CD4-positive, alpha-beta T cell (primary cell): ENCODE measurements around the gene HMCES. TPM values are rescaled to one million over a fixed set of nuclear protein-coding genes. Genes with fewer than 3 reads are reported as not detected.

Experiments used
- ATAC-seq: fragments of 200-7000 bp; cut with Tn5 transposase; one replicate; pipeline ENCODE4 v1.10.0; 2022; ENCODE audit warnings: mild to moderate bottlenecking; ENCODE audit not compliant: poor library complexity
- CTCF ChIA-PET: fragments of 350-600 bp; sonication (Branson Sonifier 250); formaldehyde crosslinking; loops from one replicate; lab custom pipeline; 2021; ENCODE audit warnings: antibody characterized with exemption, inconsistent platforms; lab: Charles Lee
- POLR2A ChIA-PET: fragments of 350-600 bp; sonication (Branson Sonifier 250); formaldehyde crosslinking; loops from one replicate; lab custom pipeline; 2021; ENCODE audit warnings: antibody characterized with exemption, inconsistent platforms; lab: Charles Lee
- DNase-seq, 14 experiments: peaks; one replicate each; pipeline ENCODE4 v3.0.0-alpha.2; 2013 to 2020; ENCODE audit warnings: mixed read lengths in 2 of 14
- H3K27ac ChIP-seq, 2 donors: one replicate each; pipeline versions ENCODE4 v1.5.1 to v1.7.0; 2013; ENCODE audit warnings: low read length in 2 of 2, low read depth in 1 of 2, mild to moderate bottlenecking in 1 of 2
- H3K27me3 ChIP-seq, 2 experiments: 1 replicate in 1 of 2; 2 replicates in 1 of 2; pipeline versions ENCODE4 v1.6.1 to v1.7.0; 2013; ENCODE audit warnings: low read length in 2 of 2, control low read depth in 1 of 2, mild to moderate bottlenecking in 1 of 2, moderate library complexity in 1 of 2; ENCODE audit not compliant: insufficient read depth in 2 of 2, control insufficient read depth in 1 of 2
- H3K36me3 ChIP-seq: one replicate; pipeline ENCODE4 v1.6.1; 2013; ENCODE audit warnings: low read length, control low read depth; ENCODE audit not compliant: insufficient read depth
- H3K4me1 ChIP-seq: one replicate; pipeline ENCODE4 v1.6.1; 2013; ENCODE audit warnings: low read length, control low read depth; ENCODE audit not compliant: insufficient read depth
- H3K4me3 ChIP-seq: one replicate; pipeline ENCODE4 v1.5.1; 2013; ENCODE audit warnings: mild to moderate bottlenecking, low read length, moderate library complexity
- H3K9me3 ChIP-seq, 2 experiments: 1 replicate in 1 of 2; 2 replicates in 1 of 2; pipeline versions ENCODE4 v1.6.1 to v1.7.0; 2013; ENCODE audit warnings: low read length in 2 of 2, mild to moderate bottlenecking in 2 of 2, control low read depth in 1 of 2, moderate library complexity in 1 of 2; ENCODE audit not compliant: control insufficient read depth in 1 of 2, insufficient read depth in 1 of 2
- H3K27ac Mint-ChIP-seq: one replicate; pipeline ENCODE4 v1.8.0; 2020; ENCODE audit warnings: mixed read lengths
- H3K27me3 Mint-ChIP-seq: one replicate; pipeline ENCODE4 v1.8.0; 2021; ENCODE audit warnings: mixed read lengths
- H3K36me3 Mint-ChIP-seq: one replicate; pipeline ENCODE4 v1.8.0; 2021; ENCODE audit warnings: low read depth, mixed read lengths
- H3K4me1 Mint-ChIP-seq: one replicate; pipeline ENCODE4 v1.8.0; 2021; ENCODE audit warnings: low read depth, mixed read lengths
- H3K4me3 Mint-ChIP-seq: one replicate; pipeline ENCODE4 v1.8.0; 2020; ENCODE audit warnings: mild to moderate bottlenecking, mixed read lengths
- H3K9me3 Mint-ChIP-seq: one replicate; pipeline ENCODE4 v1.8.0; 2020; ENCODE audit warnings: mixed read lengths
- intact Hi-C, 2 experiments: fragments of 100-400 bp; cut with DNase I in 1 of 2; cut with micrococcal nuclease in 1 of 2; formaldehyde crosslinking; loops; one replicate each; pipeline versions ENCODE4 v1.15.1 to v1.9.0; 2023 to 2025; cut with DNase I, micrococcal nuclease
- total RNA-seq, 174 experiments: library from RNA in 2 of 174; stranded (reverse) in 2 of 174; gene quantifications; one replicate each; pipeline ENCODE4 v1.2.3 and lab custom pipeline; 2021 to 2026
- TF ChIP-seq, protein P1 (sequence below): fragments of 200-600 bp; IDR thresholded peaks from one replicate; pipeline ENCODE4 v1.8.0; 2022; ENCODE audit warnings: antibody characterized with exemption, mild to moderate bottlenecking

The HMCES gene
- total RNA-seq, 2 experiments from 2014 or later, result 63.5 to 64.0 TPM

DNA sequence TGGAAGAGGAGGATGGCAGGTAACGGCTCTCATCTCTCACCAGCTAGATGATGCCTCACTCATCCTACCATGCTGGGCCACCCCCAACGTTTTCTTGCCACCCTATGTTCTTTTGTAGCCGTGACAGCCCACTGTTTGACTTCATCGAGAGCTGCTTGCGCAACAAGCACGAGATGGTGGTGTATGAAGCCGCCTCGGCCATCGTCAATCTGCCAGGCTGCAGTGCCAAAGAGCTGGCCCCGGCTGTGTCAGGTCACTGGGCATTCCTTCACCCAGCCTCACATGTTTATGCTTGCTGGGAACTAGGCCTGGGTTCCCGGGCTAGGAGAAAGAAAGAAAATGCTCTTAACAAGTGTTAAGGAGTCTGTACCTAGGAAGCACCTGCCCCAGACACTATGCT is 21.1 kb upstream of the HMCES start:
- DNase-seq, result no peak
- peaks cover 93% of the 10 kb centered on the region for H3K36me3 Mint-ChIP-seq
- intact Hi-C loops, result no loop called here
- H3K27me3 Mint-ChIP-seq, result no peaks in the 10 kb centered on the region
- TF ChIP-seq, protein P1, sequence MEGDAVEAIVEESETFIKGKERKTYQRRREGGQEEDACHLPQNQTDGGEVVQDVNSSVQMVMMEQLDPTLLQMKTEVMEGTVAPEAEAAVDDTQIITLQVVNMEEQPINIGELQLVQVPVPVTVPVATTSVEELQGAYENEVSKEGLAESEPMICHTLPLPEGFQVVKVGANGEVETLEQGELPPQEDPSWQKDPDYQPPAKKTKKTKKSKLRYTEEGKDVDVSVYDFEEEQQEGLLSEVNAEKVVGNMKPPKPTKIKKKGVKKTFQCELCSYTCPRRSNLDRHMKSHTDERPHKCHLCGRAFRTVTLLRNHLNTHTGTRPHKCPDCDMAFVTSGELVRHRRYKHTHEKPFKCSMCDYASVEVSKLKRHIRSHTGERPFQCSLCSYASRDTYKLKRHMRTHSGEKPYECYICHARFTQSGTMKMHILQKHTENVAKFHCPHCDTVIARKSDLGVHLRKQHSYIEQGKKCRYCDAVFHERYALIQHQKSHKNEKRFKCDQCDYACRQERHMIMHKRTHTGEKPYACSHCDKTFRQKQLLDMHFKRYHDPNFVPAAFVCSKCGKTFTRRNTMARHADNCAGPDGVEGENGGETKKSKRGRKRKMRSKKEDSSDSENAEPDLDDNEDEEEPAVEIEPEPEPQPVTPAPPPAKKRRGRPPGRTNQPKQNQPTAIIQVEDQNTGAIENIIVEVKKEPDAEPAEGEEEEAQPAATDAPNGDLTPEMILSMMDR, result no peak
- CTCF ChIA-PET, result interaction anchor here (1.3 kb wide), 1 partner anchor 12 kb away, joined by 4 read pairs; no protein-coding TSS in a partner anchor
- Histone ChIP-seq H3K36me3 (peaks cover 90% of the 10 kb centered on the region), H3K4me1 (peaks cover 4% of the 10 kb centered on the region), H3K4me3 (no peak overlapping the region), H3K9me3 (no peaks in the 10 kb centered on the region), H3K27ac (no peak overlapping the region), H3K27me3 (no peaks in the 10 kb centered on the region)
- H3K27ac Mint-ChIP-seq, result no peak overlapping the region
- POLR2A ChIA-PET, result no interaction called here
- H3K9me3 Mint-ChIP-seq, result no peaks in the 10 kb centered on the region
- ATAC-seq, result no peak
- H3K4me3 Mint-ChIP-seq, result no peak overlapping the region
- peaks cover 7% of the 10 kb centered on the region for H3K4me1 Mint-ChIP-seq

DNA sequence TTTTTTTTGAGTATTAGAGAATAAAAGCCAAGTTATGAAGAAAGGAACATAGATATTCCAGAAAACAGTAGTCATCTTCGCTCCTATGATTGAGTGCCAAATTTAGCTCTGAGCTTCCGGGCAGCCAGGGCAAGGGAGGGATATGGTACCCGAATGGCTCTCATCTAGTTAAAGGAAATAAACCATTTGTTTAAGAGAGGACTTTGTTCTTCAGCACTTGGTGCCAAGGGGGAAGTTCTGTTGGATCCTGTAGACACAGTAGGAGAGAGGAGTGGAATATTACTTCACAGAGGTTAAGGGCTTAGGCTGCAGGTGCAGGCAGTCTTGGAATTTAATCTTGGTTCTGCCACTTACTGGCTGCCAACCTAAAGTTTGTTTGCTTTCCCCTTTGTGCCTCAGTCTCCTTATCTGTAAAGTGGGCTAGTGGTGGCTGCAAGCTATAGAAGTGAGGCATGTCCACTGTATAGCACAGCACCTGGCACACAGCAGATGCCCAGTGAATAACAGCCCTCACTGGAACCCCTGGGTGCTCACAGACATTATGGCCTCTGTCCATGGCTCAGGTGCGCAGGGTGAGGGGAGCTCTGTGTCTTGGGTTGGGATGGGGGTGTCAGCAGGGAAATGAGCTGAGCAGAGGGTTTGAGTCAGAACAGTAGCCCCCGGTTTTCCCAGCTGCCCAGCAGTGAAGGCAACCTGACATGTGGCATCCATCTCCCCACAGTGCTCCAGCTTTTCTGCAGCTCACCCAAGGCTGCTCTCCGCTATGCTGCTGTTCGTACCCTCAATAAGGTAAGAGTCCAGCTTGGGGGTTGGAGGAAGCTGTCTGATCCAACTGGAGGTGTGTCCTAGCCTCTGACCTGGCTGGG is 18.8 kb upstream of the HMCES start:
- no peak for ATAC-seq
- Mint-ChIP-seq H3K36me3 (peaks cover 93% of the 10 kb centered on the region), H3K9me3 (no peaks in the 10 kb centered on the region), H3K27ac (no peak overlapping the region), H3K4me1 (no peaks in the 10 kb centered on the region), H3K27me3 (no peaks in the 10 kb centered on the region), H3K4me3 (no peak overlapping the region)
- DNase-seq, result no peak
- no peaks in the 10 kb centered on the region for H3K27me3 ChIP-seq
- TF ChIP-seq, protein P1, result no peak
- ChIA-PET POLR2A (interaction anchor here (1.8 kb wide), 1 partner anchor 10 kb away, joined by 4 read pairs; no protein-coding TSS in a partner anchor), CTCF (interaction anchor here (1.7 kb wide), 1 partner anchor 14 kb away, joined by 5 read pairs; no protein-coding TSS in a partner anchor)
- intact Hi-C loops, result no loop called here
- no peak overlapping the region for H3K27ac ChIP-seq
- no peak overlapping the region for H3K4me3 ChIP-seq
- H3K36me3 ChIP-seq, result peaks cover 93% of the 10 kb centered on the region
- H3K4me1 ChIP-seq, result no peaks in the 10 kb centered on the region
- H3K9me3 ChIP-seq, result no peaks in the 10 kb centered on the region

- H3K9me3 ChIP-seq, result no peaks in the 10 kb centered on the region
- ChIA-PET CTCF (interaction anchor here (1.7 kb wide), 1 partner anchor 15 kb away, joined by 5 read pairs; no protein-coding TSS in a partner anchor), POLR2A (interaction anchor here (1.8 kb wide), 1 partner anchor 9 kb away, joined by 4 read pairs; no protein-coding TSS in a partner anchor)
- H3K36me3 ChIP-seq, result peaks cover 92% of the 10 kb centered on the region
- TF ChIP-seq, protein P1, result no peak
- H3K27ac ChIP-seq, result no peak overlapping the region
- H3K4me1 ChIP-seq, result no peaks in the 10 kb centered on the region
- no peak for DNase-seq
- no peak for ATAC-seq
- H3K36me3 Mint-ChIP-seq, result peaks cover 91% of the 10 kb centered on the region
- no peak overlapping the region for H3K27ac Mint-ChIP-seq
- H3K4me3 ChIP-seq, result no peak overlapping the region
- intact Hi-C loops, result no loop called here
- H3K4me1 Mint-ChIP-seq, result no peaks in the 10 kb centered on the region
- H3K4me3 Mint-ChIP-seq, result no peak overlapping the region
- no peaks in the 10 kb centered on the region for H3K27me3 ChIP-seq
- H3K9me3 Mint-ChIP-seq, result no peaks in the 10 kb centered on the region
- no peaks in the 10 kb centered on the region for H3K27me3 Mint-ChIP-seq
Observed at GRCh38 chr3:129260606-129261005, 18.1 kb upstream of the HMCES start.
